K562 (cell line): ENCODE measurements around the gene SPPL2C. TPM values are rescaled to one million over a fixed set of nuclear protein-coding genes. Genes with fewer than 3 reads are reported as not detected.

Source experiments
- ATAC-seq: fragments of 200-7000 bp; cut with Tn5 transposase; 3 replicates; pipeline ENCODE4 v1.9.1; 2020; ENCODE audit warnings: moderate library complexity
- BruUV-seq: library from RNA; stranded (reverse); fragments of 400-500 nt; replicated peaks from 2 replicates; lab custom pipeline; 2021; lab: Mats Ljungman, UMichigan
- CTCF ChIA-PET: fragments of 300-600 bp; formaldehyde crosslinking; extraction: SDS; loops from one replicate; lab custom pipeline; 2021; ENCODE audit warnings: low intra/inter-chr PET ratio; lab: Yijun Ruan, JAX
- POLR2A ChIA-PET: fragments of 300-600, 350-650 bp; sonication (Branson Sonifier 250); formaldehyde crosslinking; extraction: SDS; loops from one replicate; lab custom pipeline; 2021; ENCODE audit warnings: antibody characterized with exemption, inconsistent platforms; lab: Yijun Ruan, JAX
- DNase-seq, 4 experiments: peaks; one replicate each; pipeline versions ENCODE4 v3.0.0 to v3.0.0-alpha.2; 2011 to 2018; ENCODE audit warnings: low spot score in 3 of 4, mixed read lengths in 3 of 4; ENCODE audit errors: extremely low read depth in 1 of 4
- FAIRE-seq: peaks from 2 replicates; lab custom pipeline; 2011; peaks lifted over from hg19 to GRCh38; lab: Jason Lieb, UNC
- H2AFZ ChIP-seq: 2 replicates; pipeline ENCODE4 v1.6.0; 2011; ENCODE audit warnings: low read depth, low read length, control low read depth, inconsistent platforms
- H3K27ac ChIP-seq: fragments of 200-600 bp; 3 replicates; pipeline ENCODE4 v1.8.0; 2011; ENCODE audit warnings: low read depth, mild to moderate bottlenecking, control low read depth, inconsistent platforms, low read length, moderate library complexity, mixed read lengths; ENCODE audit errors: extremely low read depth
- H3K27me3 ChIP-seq, 2 experiments: fragments of 300-600 bp in 1 of 2; 2 replicates in 1 of 2; 3 replicates in 1 of 2; pipeline versions ENCODE4 v1.6.0 to v1.8.0; 2011; ENCODE audit warnings: inconsistent platforms in 2 of 2, low read length in 2 of 2, mild to moderate bottlenecking in 1 of 2, mixed read lengths in 1 of 2, moderate library complexity in 1 of 2; ENCODE audit not compliant: control insufficient read depth in 2 of 2, insufficient read depth in 2 of 2
- H3K36me3 ChIP-seq: fragments of 300-600 bp; 3 replicates; pipeline ENCODE4 v1.8.0; 2011; ENCODE audit warnings: mild to moderate bottlenecking, low read length, inconsistent platforms; ENCODE audit not compliant: control insufficient read depth, insufficient read depth
- H3K4me1 ChIP-seq, 2 experiments: fragments of 200-600 bp in 1 of 2; replicated peaks in 1 of 2; 2 replicates in 1 of 2; 3 replicates in 1 of 2; pipeline versions ENCODE4 v1.5.1 to v1.8.0; 2011; ENCODE audit warnings: inconsistent platforms in 2 of 2, low read length in 2 of 2, mild to moderate bottlenecking in 1 of 2, mixed read lengths in 1 of 2, moderate library complexity in 1 of 2; ENCODE audit not compliant: control insufficient read depth in 2 of 2, insufficient read depth in 2 of 2
- H3K4me2 ChIP-seq: 2 replicates; pipeline ENCODE4 v1.6.1; 2011; ENCODE audit warnings: low read length, control low read depth, inconsistent platforms, mixed read lengths; ENCODE audit not compliant: insufficient read depth
- H3K4me3 ChIP-seq: fragments of 200-600 bp; sonication (generic), shearing (Covaris generic); 2 replicates; pipeline ENCODE4 v1.5.1; 2016; ENCODE audit warnings: control low read depth, inconsistent platforms
- H3K79me2 ChIP-seq: fragments of 200-600 bp; 3 replicates; pipeline ENCODE4 v1.8.0; 2011; ENCODE audit warnings: low read length, inconsistent platforms; ENCODE audit not compliant: control insufficient read depth, insufficient read depth
- H3K9ac ChIP-seq, 2 experiments: 2 replicates each; pipeline versions ENCODE4 v1.6.0 to v1.6.1; 2011; ENCODE audit warnings: low read depth in 2 of 2, low read length in 2 of 2, control low read depth in 1 of 2, inconsistent platforms in 1 of 2, mild to moderate bottlenecking in 1 of 2, mixed read lengths in 1 of 2; ENCODE audit not compliant: insufficient read depth in 1 of 2
- H3K9me1 ChIP-seq: one replicate; pipeline ENCODE4 v1.6.0; 2011; ENCODE audit warnings: inconsistent platforms, mild to moderate bottlenecking, low read length, moderate library complexity; ENCODE audit not compliant: control insufficient read depth, insufficient read depth
- H3K9me3 ChIP-seq: replicated peaks from 2 replicates; pipeline ENCODE4 v1.5.1; 2011; ENCODE audit warnings: low read depth, low read length, inconsistent platforms; ENCODE audit not compliant: control insufficient read depth, insufficient read depth
- H4K20me1 ChIP-seq: replicated peaks from 2 replicates; pipeline ENCODE4 v1.6.1; 2011; ENCODE audit warnings: low read length, inconsistent platforms, mixed read lengths; ENCODE audit not compliant: control insufficient read depth, insufficient read depth
- BCOR ChIP-seq: fragments of 450-650 bp; IDR thresholded peaks from 2 replicates; pipeline ENCODE4 v1.6.1; 2016
- BRD4 ChIP-seq: fragments of 200-600 bp; sonication (generic); IDR thresholded peaks from 2 replicates; pipeline ENCODE4 v1.6.1; 2017; ENCODE audit warnings: inconsistent platforms
- CTCF ChIP-seq, 3 experiments: IDR thresholded peaks in 2 of 3; conservative IDR thresholded peaks in 1 of 3; 2 replicates each; pipeline ENCODE4 v1.5.1; 2011 to 2012; ENCODE audit warnings: low read length in 3 of 3, mild to moderate bottlenecking in 3 of 3, control low read depth in 2 of 3, improper control_type of control experiment in 1 of 3, inconsistent platforms in 1 of 3, low read depth in 1 of 3, mixed read lengths in 1 of 3, moderate library complexity in 1 of 3; ENCODE audit not compliant: insufficient read depth in 2 of 3
- DLX4 ChIP-seq: fragments of 250-450 bp; sonication (Bioruptor Pico); IDR thresholded peaks from 2 replicates; pipeline ENCODE4 v1.6.1; 2021; ENCODE audit warnings: mild to moderate bottlenecking
- HBP1 ChIP-seq: fragments of 450-650 bp; formaldehyde crosslinking; IDR thresholded peaks from 2 replicates; pipeline ENCODE4 v1.4.0; 2022; ENCODE audit warnings: missing genetic modification characterization
- KDM2B ChIP-seq: fragments of 250-450 bp; sonication (Bioruptor Pico); IDR thresholded peaks from 2 replicates; pipeline ENCODE4 v1.8.0; 2021; ENCODE audit warnings: mild to moderate bottlenecking, moderate library complexity
- MCM7 ChIP-seq, 2 experiments: fragments of 450-650 bp; IDR thresholded peaks; 2 replicates each; pipeline ENCODE4 v1.6.1; 2016 to 2018
- NCOA4 ChIP-seq: fragments of 450-650 bp; IDR thresholded peaks from 2 replicates; pipeline ENCODE4 v1.6.1; 2018; ENCODE audit warnings: mild to moderate bottlenecking; ENCODE audit not compliant: partially characterized antibody
- PHF8 ChIP-seq: fragments of 200-600 bp; sonication (generic); IDR thresholded peaks from 2 replicates; pipeline ENCODE4 v1.6.1; 2012; ENCODE audit warnings: mixed run types, mild to moderate bottlenecking, inconsistent platforms, low read length, moderate library complexity, borderline replicate concordance
- ZBTB17 ChIP-seq: fragments of 450-650 bp; formaldehyde crosslinking; IDR thresholded peaks from 2 replicates; pipeline ENCODE4 v1.4.0; 2020; ENCODE audit warnings: mild to moderate bottlenecking
- ZNF311 ChIP-seq: fragments of 250-450 bp; sonication (Bioruptor Pico); IDR thresholded peaks from 2 replicates; pipeline ENCODE4 v1.4.0; 2020; ENCODE audit warnings: mild to moderate bottlenecking, moderate library complexity
- WGBS: fragments of 100-300 bp; shearing (Covaris generic); methylation state at CpG from one replicate; pipeline ENCODE4 v1.1.6; 2016; ENCODE audit warnings: low coverage, mixed read lengths; ENCODE audit not compliant: insufficient coverage; ENCODE audit errors: missing lambda C conversion rate; 5-methylcytosine and 5-hydroxymethylcytosine counted together
- in situ Hi-C: fragments of 300-500 bp; cut with MboI; formaldehyde crosslinking; loops from 4 replicates; pipeline ENCODE4 v1.15.0; 2018; ENCODE audit warnings: inconsistent platforms, mixed read lengths
- intact Hi-C: fragments of 100-400 bp; cut with micrococcal nuclease; formaldehyde crosslinking; loops from 2 replicates; pipeline ENCODE4 v1.14.2; 2022
- polyA plus RNA-seq, 8 experiments: library from polyadenylated mRNA; depleted of rRNA in 4 of 8; stranded (reverse) in 5 of 8; unstranded in 3 of 8; fragments of >200 nt; fragmentation: Nextera tagmentation in 2 of 8; fragmentation: Illumina TruSeq in 1 of 8; extraction: Ambion mirVana in 2 of 8; extraction: Trizol in 1 of 8; gene quantifications; 2 replicates each; pipeline versions ENCODE4 v1.2.1 to v1.2.3, GENCODE V29; 2011 to 2014; ENCODE audit warnings: inconsistent platforms in 1 of 8, missing spikeins in 1 of 8
- total RNA-seq, 7 experiments: library from RNA; depleted of rRNA in 6 of 7; stranded (reverse); fragments of >200 nt in 6 of 7; fragmentation: Illumina TruSeq in 2 of 7; extraction: Trizol in 2 of 7; gene quantifications; 2 replicates each; pipeline versions ENCODE4 v1.2.1 to v1.2.3, GENCODE V29; 2011 to 2021; ENCODE audit warnings: low replicate concordance in 1 of 7

Gene SPPL2C
- total and polyA plus RNA-seq, 9 of the 15 experiments (the other 6 are each of a cell fraction or from before 2014, with no cell fraction given): not detected

- TF ChIP-seq HBP1 (CRISPR knock-in tag) (no peak), ZNF311 (CRISPR knock-in tag) (no peak), PHF8 (no peak)
These were observed 43.7 kb downstream of the SPPL2C start (continued) for GRCh38 chr17:45888392-45888791.

DNA sequence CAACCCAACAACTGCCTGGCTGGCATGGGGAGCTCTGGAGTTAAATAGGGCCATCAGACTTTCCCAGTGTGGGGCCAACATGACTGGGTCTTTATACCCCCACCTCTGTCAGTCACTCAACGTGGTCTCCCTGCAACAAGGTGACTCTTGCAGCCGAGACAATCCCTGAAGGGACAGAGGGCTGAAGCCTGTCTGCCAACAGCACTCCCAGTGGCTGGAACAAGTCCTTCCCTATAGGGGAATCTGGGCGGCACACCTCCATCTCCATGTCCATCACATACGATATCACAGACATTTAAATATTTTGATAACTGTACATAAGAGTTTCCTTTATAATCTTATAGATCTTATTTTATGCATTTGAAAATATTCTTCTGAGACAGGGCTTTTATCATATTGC, 44.9 kb downstream of the SPPL2C start:
- TF ChIP-seq NCOA4 (no peak), KDM2B (no peak), MCM7 (IDR thresholded peaks at IDR 0.05) (no peak), ZBTB17 (no peak), CTCF (IDR thresholded peaks at IDR 0.05 in 2 of 3, conservative IDR thresholded peaks at IDR 0.05 in 1 of 3; ENCODE audit: insufficient read depth in 2 of 3, low read depth in 1 of 3, low read length in 3 of 3) (peak in 1 of 3 experiments; percentile 38; a peak in 1 of 6 replicates), BRD4 (no peak), BCOR (no peak), DLX4 (CRISPR knock-in tag) (no peak)
- FAIRE-seq: no peak
- ChIA-PET POLR2A (no interaction called here), CTCF (no interaction called here)
- Histone ChIP-seq H3K4me2 (no peak overlapping the region), H3K27me3 (peaks cover 10% of the 10 kb centered on the region in 2 experiments; a peak in 3 of 5 replicates), H3K4me3 (no peak overlapping the region), H3K9ac (no peak overlapping the region), H3K79me2 (no peaks in the 10 kb centered on the region), H3K4me1 (peaks cover 5 to 9% of the 10 kb centered on the region in 2 experiments; a peak in 3 of 5 replicates), H2AFZ (no peak overlapping the region), H3K36me3 (no peaks in the 10 kb centered on the region), H3K9me1 (no peaks in the 10 kb centered on the region), H4K20me1 (no peaks in the 10 kb centered on the region), H3K27ac (no peak overlapping the region), H3K9me3 (peaks cover 4% of the 10 kb centered on the region)
- in situ Hi-C loops (no loop called here), intact Hi-C loops (no loop called here)
- no peak for ATAC-seq
- 4% methylated on average over 4 of the region's 4 CpGs for WGBS
- DNase-seq: peak in 1 of 4 experiments; percentile 18
- BruUV-seq: no TSS peak
